Right atrium auricular region (tissue), 2 donors: Measurements from ENCODE around the gene THYN1. TPM values are rescaled to one million over a fixed set of nuclear protein-coding genes. Genes with fewer than 3 reads are reported as not detected.

Experiments
- DNase-seq: peaks from one replicate; pipeline ENCODE4 v3.0.0-alpha.2; 2019; ENCODE audit warnings: low spot score
- H3K27ac ChIP-seq, 2 donors: fragments of 200-600 bp; sonication (generic); 1 replicate in 1 of 2; 2 replicates in 1 of 2; pipeline ENCODE4 v1.5.1; 2016 to 2019
- H3K27me3 ChIP-seq, 2 donors: fragments of 200-600 bp; sonication (generic); one replicate each; pipeline versions ENCODE4 v1.5.1 to v1.6.0; 2017 to 2019
- H3K36me3 ChIP-seq: fragments of 200-600 bp; sonication (generic); one replicate; pipeline ENCODE4 v1.5.1; 2016
- H3K4me1 ChIP-seq, 2 donors: fragments of 200-600 bp; sonication (generic); one replicate each; pipeline versions ENCODE4 v1.5.1 to v1.6.0; 2017 to 2019
- H3K4me3 ChIP-seq, 2 donors: fragments of 200-600 bp; sonication (generic); 1 replicate in 1 of 2; 2 replicates in 1 of 2; pipeline ENCODE4 v1.5.1; 2017 to 2019; ENCODE audit warnings: mild to moderate bottlenecking in 1 of 2, moderate library complexity in 1 of 2
- H3K9me3 ChIP-seq, 2 donors: fragments of 200-600 bp; sonication (generic); one replicate each; pipeline ENCODE4 v1.5.1; 2019
- CTCF ChIP-seq, 2 donors: fragments of 200-600 bp; sonication (generic); IDR thresholded peaks; one replicate each; pipeline ENCODE4 v1.5.1; 2019; ENCODE audit warnings: antibody characterized with exemption in 2 of 2
- total RNA-seq, 2 donors: library from RNA; depleted of rRNA; stranded (reverse); fragments of >200 nt; gene quantifications; one replicate each; pipeline ENCODE4 v1.1.0, GENCODE V29; 2016

The THYN1 gene
- total RNA-seq, 2 donors from 2014 or later = 35.8 to 47.1 TPM

GRCh38 chr11:134226806-134227325 is 26.3 kb downstream of the THYN1 start:
- H3K4me1 ChIP-seq = peaks cover 0 to 61% of the 10 kb centered on the region in 2 donors
- H3K4me3 ChIP-seq = no peak overlapping the region
- H3K36me3 ChIP-seq = no peaks in the 10 kb centered on the region
- no peak for DNase-seq
- H3K27ac ChIP-seq = no peak overlapping the region
- no peak for TF ChIP-seq CTCF (IDR thresholded peaks at IDR 0.05)
- no peaks in the 10 kb centered on the region for H3K9me3 ChIP-seq
- no peaks in the 10 kb centered on the region for H3K27me3 ChIP-seq

- peaks cover 0 to 45% of the 10 kb centered on the region in 2 donors for H3K4me1 ChIP-seq
- H3K4me3 ChIP-seq = peak overlapping the region; percentile 88 to 89
- peak; percentile 74 for DNase-seq
- no peaks in the 10 kb centered on the region for H3K9me3 ChIP-seq
- peak overlapping the region; percentile 94 to 96 for H3K27ac ChIP-seq
- H3K27me3 ChIP-seq = no peaks in the 10 kb centered on the region
- no peaks in the 10 kb centered on the region for H3K36me3 ChIP-seq
- TF ChIP-seq CTCF (IDR thresholded peaks at IDR 0.05) = no peak
Measured at GRCh38 chr11:134224710-134225664, 28.2 kb downstream of the THYN1 start.

- Histone ChIP-seq H3K36me3 (peaks cover 5% of the 10 kb centered on the region), H3K9me3 (no peaks in the 10 kb centered on the region), H3K27me3 (no peaks in the 10 kb centered on the region), H3K4me3 (peak within 1 kb of the TSS; percentile 88 to 89), H3K4me1 (peaks cover 0 to 41% of the 10 kb centered on the region in 2 donors), H3K27ac (peak within 1 kb of the TSS; percentile 94 to 96)
- TF ChIP-seq CTCF (IDR thresholded peaks at IDR 0.05) = peak in 1 of 2 donors; percentile 21
- DNase-seq = peak; percentile 98
Measured at GRCh38 chr11:134223836-134224709, 29.1 kb downstream of the THYN1 start, which contains the start of the genes NCAPD3 and VPS26B. Gene NCAPD3, minus strand, starts transcription at chr11:134223967. Its CDS starts 41 bp downstream, at chr11:134223926. Gene VPS26B, plus strand, starts transcription at chr11:134224671. Its CDS starts 452 bp downstream, at chr11:134225123.

GRCh38 chr11:134223121-134223520 is 30.0 kb downstream of the THYN1 start:
- Histone ChIP-seq H3K27me3 (no peaks in the 10 kb centered on the region), H3K9me3 (no peaks in the 10 kb centered on the region), H3K4me3 (peak overlapping the region; percentile 88 to 89), H3K4me1 (peaks cover 0 to 35% of the 10 kb centered on the region in 2 donors), H3K27ac (no peak overlapping the region), H3K36me3 (peaks cover 10% of the 10 kb centered on the region)
- TF ChIP-seq CTCF (IDR thresholded peaks at IDR 0.05) = no peak
- no peak for DNase-seq

- Histone ChIP-seq H3K4me1 (no peaks in the 10 kb centered on the region), H3K27ac (no peak overlapping the region), H3K4me3 (no peak overlapping the region), H3K36me3 (peaks cover 10% of the 10 kb centered on the region), H3K27me3 (no peaks in the 10 kb centered on the region), H3K9me3 (no peaks in the 10 kb centered on the region)
- DNase-seq = no peak
- TF ChIP-seq CTCF (IDR thresholded peaks at IDR 0.05) = no peak
Measured at GRCh38 chr11:134216816-134217215, 36.3 kb downstream of the THYN1 start.
